Measurements from ENCODE around the gene SH2D3A. TPM values are rescaled to one million over a fixed set of nuclear protein-coding genes. Genes with fewer than 3 reads are reported as not detected.

SH2D3A gene
- total and polyA plus RNA-seq, 2 of the 8 experiments (the other 6 are each of a cell fraction or from before 2014, with no cell fraction given), result 14.5 to 22.1 TPM

GRCh38 chr19:6708346-6708745 is 58.9 kb downstream of the SH2D3A start:
- no peak overlapping the region for H2BK5ac ChIP-seq (ENCODE audit: low read depth, low read length)
- H3K79me2 ChIP-seq (ENCODE audit: control insufficient read depth in 1 of 2, insufficient read depth in 2 of 2, low read length in 2 of 2), result no peaks in the 10 kb centered on the region
- no peak overlapping the region for H4K91ac ChIP-seq (replicated peaks; ENCODE audit: insufficient read length, low read length)
- no peak for FAIRE-seq
- peaks cover 9% of the 10 kb centered on the region for H3K23me2 ChIP-seq (ENCODE audit: low read depth, low read length)
- H2BK120ac ChIP-seq (replicated peaks; ENCODE audit: low read depth, low read length), result no peak overlapping the region
- peaks cover 0 to 8% (median 2%) of the 10 kb centered on the region in 4 experiments; a peak in 4 of 7 replicates for H3K4me1 ChIP-seq (replicated peaks in 1 of 4; ENCODE audit: control insufficient read depth in 3 of 4, insufficient read depth in 4 of 4, low read length in 3 of 4)
- no peak overlapping the region for H3K14ac ChIP-seq (ENCODE audit: insufficient read length)
- H3K4ac ChIP-seq (replicated peaks; ENCODE audit: insufficient read length, low read depth, low read length), result no peak overlapping the region
- no peak overlapping the region for H3K9ac ChIP-seq (replicated peaks in 1 of 4; ENCODE audit: extremely low read depth in 1 of 4, low read depth in 3 of 4, low read length in 3 of 4)
- H4K8ac ChIP-seq (ENCODE audit: extremely low read depth, insufficient read depth, low read length), result no peak overlapping the region
- H3K23ac ChIP-seq (ENCODE audit: insufficient read length), result no peak overlapping the region
- no peak overlapping the region for H4K5ac ChIP-seq (ENCODE audit: insufficient read length, low read depth, low read length)
- DNase-seq (ENCODE audit: low read depth in 1 of 2, low spot score in 2 of 2), result no peak
- no peaks in the 10 kb centered on the region for H4K20me1 ChIP-seq (replicated peaks in 1 of 2; ENCODE audit: control insufficient read depth in 1 of 2, insufficient read depth in 2 of 2, low read length in 2 of 2)
- no peak overlapping the region for H3K4me3 ChIP-seq (ENCODE audit: extremely low read depth in 1 of 4, insufficient read depth in 2 of 4, low read depth in 3 of 4, low read length in 4 of 4)
- H3K27ac ChIP-seq (ENCODE audit: low read depth, low read length), result no peak overlapping the region
- no peak overlapping the region for H3K4me2 ChIP-seq (ENCODE audit: insufficient read depth in 1 of 2, low read depth in 2 of 2, low read length in 2 of 2)
- H2AK5ac ChIP-seq (ENCODE audit: low read depth, low read length), result no peak overlapping the region
- ChIA-PET CTCF (ENCODE audit: partially characterized antibody) (interaction anchor here (1.4 kb wide), 1 partner anchor 38 kb away, joined by 3 read pairs; the partner anchor contains the start of gene TNFSF14), POLR2A (ENCODE audit: partially characterized antibody) (no interaction called here)
- H2AFZ ChIP-seq (ENCODE audit: low read length), result no peak overlapping the region
- no peak overlapping the region for H3K18ac ChIP-seq (ENCODE audit: extremely low read depth, low read length)
- WGBS, 2 experiments (ENCODE audit: extremely low coverage in 1 of 2, insufficient coverage in 1 of 2, insufficient read length in 1 of 2, insufficient replicate concordance in 2 of 2, low coverage in 1 of 2, low lambda C conversion rate in 2 of 2, missing lambda C conversion rate in 1 of 2), result 80% methylated on average over 3 of the region's 3 CpGs; no CpG with 5 or more reads in 1 of the 2 experiments
- H2BK12ac ChIP-seq (ENCODE audit: low read depth, low read length), result no peak overlapping the region
- no peaks in the 10 kb centered on the region for H3K79me1 ChIP-seq (ENCODE audit: low read depth, low read length)
- H3K9me3 ChIP-seq (ENCODE audit: insufficient read depth in 2 of 2, low read depth in 1 of 2, low read length in 1 of 2), result no peaks in the 10 kb centered on the region
- H3K27me3 ChIP-seq (replicated peaks in 1 of 4; ENCODE audit: control insufficient read depth in 3 of 4, extremely low read depth in 1 of 4, insufficient read depth in 3 of 4, low read length in 3 of 4), result peaks cover 0 to 22% (median 18%) of the 10 kb centered on the region in 4 experiments; a peak in 6 of 7 replicates
- H2BK15ac ChIP-seq (ENCODE audit: low read length), result no peak overlapping the region
- H2BK20ac ChIP-seq (ENCODE audit: low read length), result no peak overlapping the region
- H3K56ac ChIP-seq (replicated peaks; ENCODE audit: insufficient read length, low read depth, low read length), result no peak overlapping the region
- H3K36me3 ChIP-seq (ENCODE audit: control insufficient read depth in 2 of 4, insufficient read depth in 4 of 4, low read length in 3 of 4), result no peaks in the 10 kb centered on the region
- no peak for TF ChIP-seq SP2 (IDR thresholded peaks at IDR 0.05; ENCODE audit: low read length)
- TF ChIP-seq CREB1 (IDR thresholded peaks at IDR 0.05), result no peak
- TF ChIP-seq POU5F1 (IDR thresholded peaks at IDR 0.05; ENCODE audit: low read depth, low read length), result no peak
- no peak for TF ChIP-seq HDAC6 (IDR thresholded peaks at IDR 0.05; ENCODE audit: low read depth, low read length)
- TF ChIP-seq RNF2 (IDR thresholded peaks at IDR 0.05; ENCODE audit: borderline replicate concordance, low read depth, low read length, missing control alignments, poor library complexity, severe bottlenecking), result no peak
- TF ChIP-seq YY1 (IDR thresholded peaks at IDR 0.05; ENCODE audit: low read depth, low read length), result no peak
- no peak for TF ChIP-seq PHF8 (conservative IDR thresholded peaks at IDR 0.05; ENCODE audit: low read depth, low read length)
- no peak for TF ChIP-seq FOSL1 (IDR thresholded peaks at IDR 0.05; ENCODE audit: insufficient read depth, low read depth, low read length)
- no peak for TF ChIP-seq RBBP5 (IDR thresholded peaks at IDR 0.05; ENCODE audit: borderline replicate concordance, low read depth, low read length)
- no peak for TF ChIP-seq POLR2AphosphoS5 (IDR thresholded peaks at IDR 0.05; ENCODE audit: low read depth, low read length)
- no peak for TF ChIP-seq SIRT6 (IDR thresholded peaks at IDR 0.05; ENCODE audit: low read length)
- TF ChIP-seq CEBPB (IDR thresholded peaks at IDR 0.05; ENCODE audit: low read depth, low read length), result no peak
- no peak for TF ChIP-seq CHD1 (IDR thresholded peaks at IDR 0.05; ENCODE audit: low read depth, low read length)
- TF ChIP-seq USF2 (IDR thresholded peaks at IDR 0.05; ENCODE audit: low read length), result no peak
- TF ChIP-seq JUN (IDR thresholded peaks at IDR 0.05; ENCODE audit: low read depth, low read length), result no peak

Measured in H1 (cell line).